HUDEP-2 (cell line): ENCODE results near the gene PLA2G2E.

ENCODE experiments used
- DNase-seq, 76 experiments: peaks; one replicate each; lab custom pipeline; 2025; ENCODE audit not compliant: unreplicated experiment in 76 of 76; lab: John Stamatoyannopoulos, UW

PLA2G2E gene

GRCh38 chr1:19923137-19923952 is at the start of gene PLA2G2E:
Gene PLA2G2E (minus strand): TSS chr1:19923617. CDS start chr1:19923559, 58 bp downstream.
- DNase-seq, result no peak

- DNase-seq, result no peak
These were observed 48.2 kb upstream of the PLA2G2E start for GRCh38 chr1:19971664-19972063.

- DNase-seq, result no peak
These were observed 46.7 kb upstream of the PLA2G2E start for GRCh38 chr1:19969898-19970660.

- no peak for DNase-seq
These were observed 44.4 kb upstream of the PLA2G2E start for GRCh38 chr1:19967808-19968207.

- no peak for DNase-seq
These were observed 41.1 kb upstream of the PLA2G2E start for GRCh38 chr1:19964542-19964941.

GRCh38 chr1:19963636-19964035 is 40.2 kb upstream of the PLA2G2E start:
- DNase-seq, result no peak

GRCh38 chr1:19960591-19960990 is 37.2 kb upstream of the PLA2G2E start:
- DNase-seq, result no peak

GRCh38 chr1:19957779-19958178 is 34.4 kb upstream of the PLA2G2E start:
- DNase-seq, result no peak

GRCh38 chr1:19955534-19956170 is 32.2 kb upstream of the PLA2G2E start:
- no peak for DNase-seq

- DNase-seq, result no peak
These were observed 30.6 kb upstream of the PLA2G2E start for GRCh38 chr1:19954059-19954458.

- no peak for DNase-seq
These were observed 25.6 kb upstream of the PLA2G2E start for GRCh38 chr1:19949016-19949415.

GRCh38 chr1:19946971-19947370 is 23.6 kb upstream of the PLA2G2E start:
- peak in 4 of 76 experiments; percentile 2 to 23 (median 6) for DNase-seq

GRCh38 chr1:19946331-19946751 is 22.9 kb upstream of the PLA2G2E start:
- DNase-seq, result peak in 8 of 76 experiments; percentile 1 to 37 (median 11)

- DNase-seq, result peak in 2 of 76 experiments; percentile 11 to 37
These were observed 22.5 kb upstream of the PLA2G2E start for GRCh38 chr1:19945914-19946313.

GRCh38 chr1:19942657-19943056 is 19.2 kb upstream of the PLA2G2E start:
- DNase-seq, result no peak

GRCh38 chr1:19942088-19942487 is 18.7 kb upstream of the PLA2G2E start:
- DNase-seq, result no peak

GRCh38 chr1:19941206-19941568 is 17.8 kb upstream of the PLA2G2E start:
- DNase-seq, result no peak

- DNase-seq, result no peak
These were observed 17.2 kb upstream of the PLA2G2E start for GRCh38 chr1:19940486-19941205.

GRCh38 chr1:19938472-19938871 is 15.1 kb upstream of the PLA2G2E start:
- DNase-seq, result no peak

GRCh38 chr1:19936061-19936750 is 12.8 kb upstream of the PLA2G2E start:
- no peak for DNase-seq
